Inflammatory macrophage treated with lipopolysaccharide for 4 hours (primary cell): ENCODE measurements around the gene TYMP.
A peak's percentile ranks its signal among the peaks of the same experiment; 100 is the strongest.

Experiments
- DNase-seq: peaks from one replicate; pipeline ENCODE4 v3.0.0-alpha.2; 2020

TYMP gene

DNA sequence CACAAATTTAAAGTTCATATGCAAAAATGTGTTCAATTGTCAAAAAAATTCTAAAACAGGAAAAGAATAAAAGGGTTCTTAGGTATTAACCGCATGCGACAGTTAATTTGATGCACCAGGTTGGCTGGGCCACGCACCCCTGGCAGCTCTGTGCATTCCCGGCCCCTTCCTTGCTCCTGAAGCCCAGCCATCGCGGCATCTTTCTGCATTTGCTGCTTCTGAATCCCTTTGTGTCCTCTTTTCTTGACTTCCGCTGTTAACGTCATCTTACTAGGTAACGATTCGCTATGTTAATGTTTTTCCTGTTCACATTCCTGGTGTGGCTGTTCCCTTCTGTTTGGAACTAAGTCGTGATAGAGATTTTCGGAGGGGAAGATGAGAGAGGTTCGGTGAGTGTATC is 8.0 kb upstream of the TYMP start:
- DNase-seq: peak; percentile 32

DNA sequence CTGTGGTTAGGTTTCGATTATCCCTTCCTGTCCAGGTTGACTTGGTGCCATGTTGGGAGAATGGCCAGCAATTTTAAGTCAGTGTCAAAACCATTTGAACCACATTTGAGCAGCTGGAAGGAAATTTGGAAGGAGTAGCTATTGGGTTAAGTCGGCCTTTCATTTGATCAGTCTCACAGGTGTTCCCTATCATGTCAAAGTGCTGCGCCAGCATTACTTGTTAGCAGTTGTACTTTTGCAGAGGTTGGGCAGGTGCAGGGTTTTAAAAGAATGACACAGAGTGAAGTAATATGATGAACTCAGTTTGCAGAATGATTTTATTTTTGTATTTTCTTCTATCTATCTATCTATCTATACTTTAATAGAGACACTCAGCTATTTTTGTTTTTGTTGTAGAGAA is 6.4 kb upstream of the TYMP start:
- DNase-seq: no peak

DNA sequence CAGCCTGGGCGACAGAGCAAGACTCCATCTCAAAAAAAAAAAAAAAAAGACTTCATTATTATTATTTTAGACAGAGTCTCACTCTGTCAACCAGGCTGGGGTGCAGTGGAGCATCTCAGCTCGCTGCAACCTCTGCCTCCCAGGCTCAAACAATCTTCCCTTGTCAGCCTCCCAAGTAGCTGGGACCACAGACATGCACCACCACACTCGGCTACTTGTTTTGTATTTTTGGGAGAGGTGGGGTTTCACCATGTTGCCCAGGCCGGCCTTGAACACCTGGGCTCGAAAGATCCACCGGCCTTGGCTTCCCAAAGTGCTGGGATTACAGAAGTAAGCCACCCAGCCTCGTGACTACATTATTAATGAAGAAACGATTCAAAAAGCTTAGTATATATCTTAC is 5.3 kb upstream of the TYMP start:
- DNase-seq: no peak

DNA sequence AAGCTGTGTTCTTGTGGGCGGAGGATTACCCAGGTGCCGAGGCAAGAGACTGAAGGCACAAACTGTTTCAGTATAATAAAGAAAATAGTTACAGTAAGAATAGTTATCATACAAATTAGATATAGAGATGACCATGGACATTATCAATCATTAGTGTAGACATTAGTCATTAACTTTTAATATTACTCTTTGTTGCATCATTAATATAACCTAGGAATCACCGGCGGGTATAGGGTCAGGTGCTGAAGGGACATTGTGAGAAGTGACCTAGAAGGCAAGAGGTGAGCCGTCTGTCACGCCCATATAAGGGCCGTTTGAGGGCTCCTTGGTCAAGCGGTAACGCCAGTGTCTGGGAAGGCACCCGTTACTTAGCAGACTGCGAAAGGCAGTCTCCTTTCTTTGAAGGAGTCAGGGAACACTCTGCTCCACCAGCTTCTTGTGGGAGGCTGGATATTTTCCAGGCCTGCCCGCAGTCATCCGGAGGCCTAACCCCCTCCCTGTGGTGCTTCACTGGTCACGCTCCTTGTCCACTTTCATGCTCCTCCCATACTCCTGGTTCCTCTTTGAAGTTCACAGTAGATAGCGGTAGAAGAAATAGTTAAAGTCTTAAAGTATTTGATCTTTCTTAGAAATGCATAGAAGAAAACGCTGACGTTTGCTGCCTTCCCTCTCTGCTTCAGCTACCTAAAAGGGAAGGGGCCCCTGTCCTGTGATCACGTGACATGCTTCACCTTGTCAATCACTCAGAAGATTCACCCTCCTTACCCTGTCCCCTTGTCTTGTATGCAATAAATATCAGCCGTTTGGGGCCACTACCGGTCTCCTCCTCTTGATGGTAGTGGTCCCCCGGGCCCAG is 4.3 kb upstream of the TYMP start:
- peak; percentile 74 for DNase-seq

DNA sequence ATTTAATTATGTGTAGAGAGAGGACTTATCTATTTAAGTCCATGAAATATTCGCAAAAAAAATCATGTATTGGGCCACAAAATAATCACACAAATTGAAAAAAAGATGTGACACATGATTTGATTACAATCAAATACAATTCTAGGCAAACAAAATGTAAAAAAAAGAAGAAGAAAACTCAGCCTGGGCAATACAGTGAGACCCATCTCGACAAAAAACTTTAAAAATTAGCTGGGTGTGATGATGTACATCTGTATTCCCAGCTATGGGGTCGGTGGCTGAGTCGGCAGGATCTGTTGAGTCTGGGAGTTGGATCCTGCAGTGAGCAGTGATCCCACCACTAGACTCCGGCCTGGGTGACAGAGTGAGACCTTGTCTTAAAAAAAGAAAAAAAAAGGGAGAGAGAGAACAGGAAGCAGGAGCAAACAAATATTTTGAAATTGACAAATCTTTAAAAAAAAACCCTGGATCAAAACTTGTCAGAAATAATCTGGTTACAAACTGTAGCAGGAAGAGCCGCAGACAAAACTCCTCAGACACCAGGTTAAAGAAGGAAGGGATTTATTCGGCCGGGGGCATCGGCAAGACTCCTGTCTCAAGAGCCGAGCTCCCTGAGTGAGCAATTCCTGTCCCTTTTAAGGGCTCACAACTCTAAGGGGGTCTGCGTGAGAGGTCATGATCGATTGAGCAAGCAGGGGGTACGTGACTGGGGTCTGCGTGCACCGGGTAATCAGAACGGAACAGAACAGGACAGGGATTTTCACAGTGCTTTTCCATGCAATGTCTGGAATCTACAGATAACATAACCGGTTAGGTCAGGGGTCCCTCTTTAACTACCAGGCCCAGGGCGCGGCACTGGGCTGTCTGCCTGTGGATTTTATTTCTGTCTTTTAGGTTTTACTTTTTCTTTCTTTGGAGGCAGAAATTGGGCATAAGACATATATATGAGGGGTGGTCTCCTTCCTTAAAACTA is 3.3 kb upstream of the TYMP start:
- peak; percentile 69 for DNase-seq

DNA sequence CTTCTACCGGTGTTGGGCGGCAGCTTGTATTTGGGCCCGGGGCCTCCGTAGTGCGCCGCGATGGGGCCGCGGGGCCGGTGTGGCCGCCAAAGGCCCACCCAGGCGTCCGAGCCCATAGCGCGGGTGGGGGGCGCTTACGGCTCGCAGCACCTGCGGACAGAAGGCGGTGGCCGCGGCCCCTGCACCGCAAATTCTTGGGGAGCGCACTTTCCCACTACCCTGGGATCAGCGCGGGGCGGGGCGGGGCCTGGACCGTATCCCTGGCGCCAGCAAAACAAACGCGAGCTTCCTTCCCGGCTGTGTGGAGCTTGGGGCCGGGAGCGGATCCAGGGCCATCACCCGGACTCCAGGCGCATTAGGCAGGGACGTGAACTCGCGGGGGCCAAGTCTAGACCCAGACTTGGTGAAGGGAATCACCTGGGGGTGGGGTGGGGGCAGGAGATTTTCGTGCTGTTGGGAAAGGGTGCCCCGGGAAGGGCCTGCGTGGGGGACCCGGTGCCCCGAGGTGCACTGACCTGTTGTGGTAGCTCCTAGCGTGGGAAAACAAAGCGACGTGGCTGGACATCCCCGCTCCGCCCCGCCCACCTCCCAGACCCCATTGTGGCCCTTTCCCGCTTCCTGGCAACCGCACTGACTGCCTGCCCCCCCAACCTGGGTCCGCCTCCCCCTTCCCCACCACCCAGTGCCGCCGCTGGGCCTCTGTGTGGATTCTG is 2.3 kb upstream of the TYMP start:
- peak; percentile 79 for DNase-seq

DNA sequence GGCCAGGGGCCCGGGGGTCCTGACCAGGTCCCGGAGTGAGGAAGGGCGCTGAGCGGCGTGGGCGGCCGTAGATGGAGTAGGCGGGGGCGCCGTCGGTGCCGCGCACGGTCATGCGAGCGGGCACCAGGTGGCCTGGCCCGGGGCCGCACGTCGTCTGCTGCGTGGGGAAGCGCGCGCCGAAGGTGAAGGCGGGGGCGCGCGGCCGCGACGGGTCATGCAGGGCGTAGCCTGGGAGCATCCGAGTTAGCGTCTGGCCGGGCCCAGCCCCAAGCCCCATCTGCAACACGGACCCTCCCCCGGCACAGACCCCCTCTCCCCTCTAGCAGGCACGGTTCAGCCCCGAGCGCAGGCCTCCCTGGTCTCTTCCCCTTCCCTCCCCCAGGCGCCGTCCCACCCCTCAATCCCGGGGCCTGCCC is 1.7 kb upstream of the TYMP start:
- peak; percentile 87 for DNase-seq

DNA sequence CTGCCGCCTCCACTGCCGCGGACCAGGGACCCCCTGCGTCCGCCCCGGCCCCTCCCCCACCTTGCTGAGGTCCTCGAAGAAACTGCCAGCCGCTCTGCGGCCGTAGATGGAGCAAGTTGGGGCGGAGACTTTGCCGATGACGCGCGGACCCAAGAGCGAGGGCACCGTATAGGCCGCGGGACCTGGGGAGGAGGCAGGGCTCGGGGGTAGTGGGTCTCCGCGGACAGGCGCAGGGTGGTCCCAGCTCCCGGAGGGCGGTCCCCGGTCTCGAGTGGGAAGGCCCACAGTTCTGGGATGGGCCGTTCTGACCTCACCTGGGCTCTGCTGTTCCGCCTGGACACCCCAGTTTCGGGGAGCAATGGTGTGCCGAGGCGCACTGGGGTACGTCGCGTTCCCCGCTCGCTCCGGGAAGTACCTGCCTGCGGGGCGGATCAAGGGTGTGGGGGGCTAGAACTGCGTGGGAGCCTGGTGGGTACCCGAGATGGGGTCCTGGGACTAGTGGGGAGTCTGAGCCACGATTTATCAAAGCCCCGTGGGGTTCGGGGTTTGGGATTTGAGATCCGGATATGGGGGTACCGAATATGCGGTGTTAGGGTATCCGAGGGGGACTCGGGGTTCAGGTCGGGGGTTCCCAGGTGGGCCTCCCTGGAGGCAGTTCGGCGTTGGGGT is 1.2 kb upstream of the TYMP start:
- DNase-seq: peak; percentile 95

DNA sequence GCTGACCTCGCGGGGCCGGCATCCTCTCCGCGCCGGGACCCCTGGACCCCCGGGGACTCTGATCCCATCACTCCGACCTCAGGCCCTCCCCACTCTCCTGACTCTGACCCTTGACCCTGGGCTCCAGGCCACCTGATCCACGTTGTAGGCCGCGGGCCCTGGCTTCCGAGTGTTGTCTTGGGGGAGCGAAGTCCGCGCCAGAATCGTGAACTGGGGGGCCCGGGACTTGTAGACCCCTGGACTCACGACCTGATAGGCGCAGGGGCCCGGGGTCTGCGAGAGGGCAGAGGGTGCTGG is 716 bp upstream of the TYMP start:
- no peak for DNase-seq

DNA sequence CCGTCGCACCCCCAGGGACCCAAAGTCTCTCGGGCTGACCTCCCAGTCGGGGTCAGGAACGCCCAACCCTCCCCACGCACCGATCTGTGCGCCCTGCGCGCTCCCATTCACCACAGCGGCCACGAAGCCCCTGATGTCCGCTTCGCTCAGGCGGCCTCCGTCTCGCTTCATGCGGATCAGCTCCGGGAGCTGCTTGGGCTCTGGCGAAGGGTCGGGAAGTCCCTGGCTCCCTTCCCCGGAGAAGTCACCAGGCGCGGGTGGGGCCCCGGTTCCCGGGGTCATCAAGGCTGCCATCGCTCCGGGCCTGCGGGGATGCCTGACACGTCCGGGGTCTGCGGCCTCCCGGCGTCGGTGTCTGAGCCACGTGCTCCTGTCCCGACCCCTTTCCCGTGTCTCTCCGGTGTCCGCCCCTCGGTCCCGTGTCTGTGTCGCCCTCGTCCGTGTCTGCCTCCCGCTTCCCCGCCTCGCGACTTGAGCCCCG is 356 bp downstream of the TYMP start:
- DNase-seq: no peak

DNA sequence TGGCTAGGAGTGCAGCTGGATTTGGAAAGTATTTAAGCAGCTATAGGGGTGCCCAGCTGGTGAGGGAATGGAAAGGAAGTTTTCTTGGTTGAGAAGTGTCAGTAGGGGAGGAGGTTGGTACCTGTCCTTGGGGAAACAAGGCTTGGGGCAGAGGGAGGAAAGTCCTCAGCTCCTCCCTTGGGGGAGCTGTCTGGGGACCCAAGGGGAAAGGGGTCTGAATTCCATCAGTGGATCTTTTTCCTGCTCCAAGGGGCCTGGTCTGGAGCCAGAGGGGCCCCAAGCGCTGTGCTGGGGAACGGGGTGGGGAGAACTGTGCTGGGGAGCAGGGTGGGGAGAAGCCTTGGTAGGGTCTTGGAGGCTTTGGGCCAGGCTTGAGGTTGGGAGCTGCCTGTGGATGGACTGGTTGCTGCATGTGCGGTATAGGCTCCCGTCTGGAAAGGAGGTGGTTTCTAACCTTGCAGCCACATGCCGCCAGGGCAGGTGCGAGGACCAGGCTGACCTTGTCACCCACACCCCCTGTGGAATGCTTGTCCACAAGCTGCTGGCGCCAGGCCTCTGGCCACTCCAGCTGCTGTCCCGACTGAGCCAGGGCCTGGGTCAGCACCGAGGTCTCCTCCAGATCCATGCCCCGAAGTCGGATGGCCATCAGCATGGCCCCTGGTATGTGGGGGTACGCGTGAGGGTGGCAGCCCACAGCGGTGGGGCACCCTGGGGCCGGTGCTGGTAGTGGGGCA is 963 bp downstream of the TYMP start:
- DNase-seq: no peak

DNA sequence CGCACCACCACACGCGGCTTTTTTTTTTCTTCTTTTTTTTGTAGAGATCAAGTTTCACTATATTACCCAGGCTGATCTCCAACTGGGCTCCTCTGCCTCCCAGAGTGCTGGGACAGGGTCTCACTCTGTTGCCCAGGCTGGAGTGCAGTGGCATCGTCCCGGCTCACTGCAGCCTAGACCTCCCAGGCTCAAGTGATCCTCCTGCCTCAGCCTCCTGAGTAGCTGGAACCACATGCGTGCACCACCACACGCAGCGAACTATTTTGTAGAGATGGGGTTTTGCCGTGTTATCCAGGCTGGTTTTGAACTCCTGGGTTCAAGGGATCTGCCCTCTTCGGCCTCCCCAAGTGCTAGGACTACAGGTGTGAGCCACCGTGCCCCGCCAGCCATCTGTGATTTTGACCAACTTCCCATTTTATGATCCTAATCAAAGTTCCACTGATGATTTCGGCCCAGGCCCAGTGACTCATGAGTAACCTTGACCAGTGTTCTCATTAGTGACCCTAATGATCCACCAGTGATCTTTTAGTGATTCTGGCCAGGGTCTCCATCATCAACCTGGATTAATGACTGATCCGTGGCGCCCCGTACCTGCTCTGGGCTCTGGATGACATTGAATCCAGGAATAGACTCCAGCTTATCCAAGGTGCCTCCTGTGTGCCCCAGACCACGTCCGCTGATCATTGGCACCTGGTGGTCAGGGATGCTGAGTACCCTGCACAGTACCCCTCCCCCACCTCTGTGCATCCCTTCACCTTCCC is 1.7 kb downstream of the TYMP start:
- no peak for DNase-seq

DNA sequence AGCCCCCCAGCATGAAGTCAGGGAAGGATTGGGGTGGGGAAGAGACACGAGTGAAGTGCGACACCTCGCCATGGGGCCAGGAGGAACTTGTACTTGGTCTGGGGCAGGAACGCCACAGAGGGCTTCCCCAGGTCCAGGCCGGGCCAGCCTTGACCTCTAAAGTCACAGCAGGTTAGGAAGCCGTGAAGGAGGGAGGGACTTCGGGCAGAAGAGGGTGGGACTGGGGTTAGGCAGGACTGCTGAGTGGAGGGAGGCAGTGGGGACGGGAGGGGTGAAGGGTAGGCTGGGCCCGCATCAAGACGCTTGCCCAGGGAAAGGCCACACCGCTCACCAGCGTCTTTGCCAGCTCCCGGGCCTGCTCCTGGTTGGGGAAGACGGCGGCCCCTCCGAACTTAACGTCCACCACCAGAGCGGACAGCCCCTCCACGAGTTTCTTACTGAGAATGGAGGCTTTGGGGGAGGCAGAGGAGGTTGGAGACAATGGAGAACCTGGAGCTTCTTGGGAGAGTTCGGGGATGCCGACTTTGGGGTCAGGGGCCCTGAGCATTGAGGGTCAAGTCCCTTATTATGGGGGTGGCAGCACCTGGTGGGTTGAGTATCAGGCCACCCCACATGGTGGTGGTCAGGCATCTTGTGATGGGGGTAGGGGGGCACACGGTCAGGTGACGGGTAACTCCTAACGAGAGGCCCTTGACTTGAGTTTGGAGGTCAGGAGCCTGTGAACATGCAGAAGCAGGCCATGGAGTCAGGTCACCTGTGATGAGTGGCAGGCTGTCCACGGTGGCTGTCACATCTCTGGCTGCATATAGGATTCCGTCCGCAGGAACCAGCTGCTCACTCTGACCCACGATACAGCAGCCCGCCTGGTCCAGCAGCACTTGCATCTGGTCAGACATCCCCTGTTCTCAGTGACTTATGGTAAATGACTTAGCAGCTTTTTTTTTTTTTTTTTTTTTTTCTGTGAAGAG is 2.7 kb downstream of the TYMP start:
- DNase-seq: peak; percentile 66

DNA sequence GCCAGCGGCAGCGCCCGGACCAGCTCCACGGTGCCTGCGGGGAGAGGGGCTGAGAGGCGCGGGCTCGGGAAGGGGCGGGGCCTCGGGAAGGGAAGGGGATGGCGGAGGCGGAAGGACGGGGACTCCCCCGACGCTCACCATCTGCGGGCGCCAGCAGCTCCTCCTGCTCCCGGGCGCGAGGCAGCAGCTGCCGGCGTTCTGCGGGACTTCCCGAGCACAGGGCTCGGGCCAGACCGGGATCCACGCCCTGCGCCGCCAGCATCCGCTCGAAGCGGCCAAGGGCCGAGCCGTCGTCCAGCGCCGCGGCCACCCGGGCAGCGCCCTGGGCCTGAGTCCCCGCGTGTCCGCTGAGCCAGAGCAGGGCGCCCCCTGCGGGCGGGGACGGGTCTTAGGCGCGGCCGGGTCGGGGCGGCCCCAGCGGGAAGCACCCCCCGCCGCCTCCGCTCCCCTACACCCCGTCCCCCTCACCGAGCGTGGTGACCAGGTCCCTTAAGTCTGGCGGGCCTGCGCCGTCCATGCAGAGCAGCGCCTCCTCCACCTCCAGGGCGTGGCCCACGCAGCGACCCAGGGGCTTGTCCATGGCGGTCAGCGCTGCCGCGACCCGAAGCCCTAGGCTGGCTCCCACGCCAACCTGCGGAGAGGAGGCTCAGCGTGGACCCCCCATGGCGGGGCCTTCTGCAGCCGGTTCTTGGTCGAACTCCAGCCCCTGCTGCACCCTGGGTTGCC is 3.5 kb downstream of the TYMP start:
- DNase-seq: peak; percentile 81

DNA sequence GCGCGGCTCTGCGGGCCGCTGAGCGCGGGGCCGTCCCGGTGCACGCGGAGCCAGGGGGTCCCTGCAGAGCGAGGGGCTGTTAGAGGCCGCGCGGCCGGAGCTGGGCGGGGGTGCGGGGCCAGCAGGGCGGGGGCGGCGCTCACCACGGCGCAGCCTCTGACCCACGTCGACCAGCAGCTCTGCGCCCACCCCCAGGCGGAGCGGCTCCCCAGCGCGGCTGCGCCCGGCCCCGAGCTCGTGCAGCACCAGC is 4.0 kb downstream of the TYMP start:
- DNase-seq: no peak

DNA sequence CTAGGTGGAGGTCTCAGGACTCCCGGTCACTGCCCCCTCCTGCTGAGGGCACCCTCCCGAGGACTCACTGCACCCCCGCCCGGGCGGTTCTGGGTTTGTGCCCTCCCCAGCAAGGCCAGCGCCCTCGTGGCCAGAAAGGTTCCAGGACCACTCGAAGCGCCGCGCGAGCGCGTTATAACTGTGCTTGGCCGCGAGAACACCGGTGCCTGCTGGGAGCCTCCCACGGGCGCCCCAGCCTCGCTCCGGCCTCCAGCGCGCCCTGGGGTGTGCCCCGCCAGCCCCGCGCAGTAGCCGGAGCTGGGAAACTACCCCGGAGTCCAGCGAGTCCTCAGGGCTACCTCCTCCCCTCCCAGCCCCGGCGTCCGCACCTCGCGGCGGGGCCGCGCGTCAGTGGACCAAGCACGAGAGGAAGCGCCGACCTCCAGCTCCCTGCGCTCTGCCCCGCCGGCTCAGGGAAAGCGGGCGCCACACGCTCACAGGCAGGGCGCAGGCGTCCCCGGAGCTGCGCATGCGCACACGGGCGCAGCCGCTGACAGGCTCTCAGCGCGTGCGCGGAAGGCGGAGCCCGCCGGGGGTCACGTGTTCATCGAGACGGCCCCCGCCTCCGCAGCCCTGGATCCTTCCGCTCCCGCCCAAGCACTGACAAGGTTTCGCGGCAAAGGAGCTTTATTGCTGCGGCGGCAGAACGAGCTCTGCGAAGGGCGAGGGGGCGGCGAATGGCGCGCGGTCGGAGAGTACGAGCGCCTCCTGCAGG is 4.5 kb downstream of the TYMP start, which contains the start of gene SCO2:
Gene SCO2 (minus strand): TSS at position 495 of the 754 bp plus-strand sequence. CDS start 1,187 bp downstream, outside the sequence.
- DNase-seq: peak; percentile 96

DNA sequence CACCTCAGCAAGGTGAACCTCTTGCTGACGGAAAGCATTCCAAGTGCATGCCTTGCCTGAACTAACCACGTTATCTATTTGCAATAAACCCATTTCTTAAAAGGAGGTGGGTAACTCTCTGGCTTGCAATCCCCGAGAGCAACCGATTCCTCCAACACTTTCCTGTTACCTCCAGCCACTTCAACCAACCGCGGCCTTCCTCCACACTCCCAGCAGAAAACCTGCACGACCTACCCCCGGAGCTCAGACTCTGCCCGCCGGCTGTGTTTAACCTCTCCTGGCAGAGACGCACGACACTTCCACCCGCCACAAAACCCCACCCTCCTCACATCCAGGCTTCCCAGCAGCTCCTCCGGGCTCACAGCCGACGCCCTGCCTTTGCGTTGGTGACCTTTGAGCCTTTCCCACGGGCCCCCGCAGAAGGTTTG is 5.1 kb downstream of the TYMP start:
- no peak for DNase-seq
